HUES48 (cell line): Measurements from ENCODE around the gene FAF2.

Experiments
- H3K27ac ChIP-seq: one replicate; pipeline ENCODE4 v1.7.0; 2013; ENCODE audit warnings: low read depth, low read length, inconsistent platforms
- H3K27me3 ChIP-seq: 2 replicates; pipeline ENCODE4 v1.6.1; 2013; ENCODE audit warnings: mild to moderate bottlenecking, low read length; ENCODE audit not compliant: control insufficient read depth, insufficient read depth
- H3K36me3 ChIP-seq: 2 replicates; pipeline ENCODE4 v1.6.1; 2013; ENCODE audit warnings: low read length; ENCODE audit not compliant: control insufficient read depth, insufficient read depth
- H3K4me1 ChIP-seq: 2 replicates; pipeline ENCODE4 v1.6.1; 2013; ENCODE audit warnings: mild to moderate bottlenecking, low read length; ENCODE audit not compliant: control insufficient read depth, insufficient read depth
- H3K4me3 ChIP-seq: 2 replicates; pipeline ENCODE4 v1.5.1; 2013; ENCODE audit warnings: mild to moderate bottlenecking, low read depth, low read length
- H3K9ac ChIP-seq: 2 replicates; pipeline ENCODE4 v1.6.1; 2013; ENCODE audit warnings: mild to moderate bottlenecking, low read depth, low read length, moderate library complexity
- H3K9me3 ChIP-seq: 2 replicates; pipeline ENCODE4 v1.6.1; 2013; ENCODE audit warnings: low read length; ENCODE audit not compliant: control insufficient read depth, insufficient read depth

The FAF2 gene

GRCh38 chr5:176538989-176539384 is 90.8 kb downstream of the FAF2 start:
- Histone ChIP-seq H3K27ac (peak overlapping the region; percentile 100), H3K9ac (no peak overlapping the region)

GRCh38 chr5:176540476-176540899 is 92.3 kb downstream of the FAF2 start:
- no peak overlapping the region for H3K4me3 ChIP-seq
- no peak overlapping the region for H3K9ac ChIP-seq
- H3K36me3 ChIP-seq, result no peaks in the 10 kb centered on the region; the same call in 1 of the 2 replicates
- no peaks in the 10 kb centered on the region for H3K9me3 ChIP-seq
- no peaks in the 10 kb centered on the region for H3K27me3 ChIP-seq
- peaks cover 28% of the 10 kb centered on the region for H3K4me1 ChIP-seq
- no peak overlapping the region for H3K27ac ChIP-seq

More at GRCh38 chr5:176538989-176539384, 90.8 kb downstream of the FAF2 start:
- Histone ChIP-seq H3K4me3 (no peak overlapping the region), H3K4me1 (peaks cover 43% of the 10 kb centered on the region), H3K27me3 (no peaks in the 10 kb centered on the region), H3K36me3 (peaks cover 15% of the 10 kb centered on the region), H3K9me3 (no peaks in the 10 kb centered on the region)

DNA sequence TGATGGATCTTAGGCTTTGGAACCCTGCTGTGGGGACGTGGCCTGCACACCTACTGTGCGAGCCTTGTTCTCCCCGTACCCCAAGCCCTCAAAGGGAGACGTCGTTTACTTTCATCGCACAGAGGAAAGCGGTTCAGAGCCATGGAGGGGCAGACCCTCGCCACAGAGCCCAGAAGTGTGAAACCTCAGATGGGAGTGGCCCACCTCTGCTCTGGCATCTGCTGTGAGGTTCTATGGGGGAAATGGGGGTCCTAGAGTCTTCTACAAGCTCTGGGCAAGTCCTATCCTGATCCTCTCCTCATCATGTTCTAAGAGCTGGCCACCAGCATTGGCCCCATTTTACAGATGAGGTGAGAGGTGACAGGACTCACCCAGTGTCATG is 92.8 kb downstream of the FAF2 start:
- Histone ChIP-seq H3K4me1 (peaks cover 26% of the 10 kb centered on the region), H3K36me3 (no peaks in the 10 kb centered on the region), H3K9me3 (no peaks in the 10 kb centered on the region), H3K27me3 (no peaks in the 10 kb centered on the region), H3K27ac (peak overlapping the region; percentile 53), H3K4me3 (no peak overlapping the region), H3K9ac (peak overlapping the region; percentile 17; the same call in 1 of the 2 replicates)

DNA sequence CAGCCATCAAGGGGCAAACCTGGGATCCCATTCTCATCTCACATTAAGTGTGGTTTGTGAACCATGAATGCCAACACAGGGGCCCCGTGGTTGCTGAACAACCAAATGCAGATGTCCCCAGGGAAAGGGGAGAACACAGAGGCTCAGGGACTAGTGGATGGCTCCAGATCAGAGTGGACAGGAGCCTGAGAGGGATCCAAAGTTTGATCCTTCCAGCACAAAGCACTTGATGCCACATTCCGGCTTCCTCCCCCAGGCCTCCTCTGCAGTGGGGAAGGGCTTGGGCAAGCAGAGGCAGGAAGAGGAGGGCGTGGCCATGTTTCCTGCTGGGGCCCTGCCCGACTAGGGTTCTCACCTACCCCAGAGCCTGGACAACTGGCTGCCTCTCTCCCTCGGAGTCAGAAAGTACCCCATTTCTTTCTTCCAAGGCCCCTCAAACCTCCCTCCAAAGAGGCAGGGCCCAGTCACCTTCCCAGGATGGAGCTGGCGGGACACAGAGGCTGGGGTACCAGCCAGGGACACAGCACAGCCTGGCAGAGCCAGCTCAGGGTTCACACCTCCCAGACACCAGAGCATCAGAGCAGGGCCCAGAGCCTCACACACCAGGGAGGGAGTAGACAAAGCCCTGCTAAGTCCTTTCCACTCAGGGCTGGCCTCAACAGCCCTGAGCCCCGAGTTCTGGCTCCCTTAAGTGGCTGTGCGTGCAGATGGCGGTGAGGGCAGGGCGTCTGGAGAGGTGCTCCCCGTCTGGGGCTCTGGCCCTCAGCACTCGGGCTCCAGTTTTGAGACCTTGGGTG is 93.4 kb downstream of the FAF2 start:
- H3K36me3 ChIP-seq, result no peaks in the 10 kb centered on the region
- no peak overlapping the region for H3K4me3 ChIP-seq
- H3K4me1 ChIP-seq, result peaks cover 26% of the 10 kb centered on the region
- H3K27me3 ChIP-seq, result no peaks in the 10 kb centered on the region
- peak overlapping the region; percentile 53 for H3K27ac ChIP-seq
- H3K9ac ChIP-seq, result peak overlapping the region; percentile 17; the same call in 1 of the 2 replicates
- no peaks in the 10 kb centered on the region for H3K9me3 ChIP-seq

- Histone ChIP-seq H3K4me1 (peaks cover 26% of the 10 kb centered on the region), H3K9ac (0 out of 2 replicates have a peak overlapping the region, but pooled peaks have one; percentile 69), H3K27ac (peak overlapping the region; percentile 37), H3K9me3 (no peaks in the 10 kb centered on the region), H3K4me3 (peak overlapping the region; percentile 81), H3K27me3 (no peaks in the 10 kb centered on the region), H3K36me3 (no peaks in the 10 kb centered on the region)
Observed at GRCh38 chr5:176542135-176542595, 94.0 kb downstream of the FAF2 start.

DNA sequence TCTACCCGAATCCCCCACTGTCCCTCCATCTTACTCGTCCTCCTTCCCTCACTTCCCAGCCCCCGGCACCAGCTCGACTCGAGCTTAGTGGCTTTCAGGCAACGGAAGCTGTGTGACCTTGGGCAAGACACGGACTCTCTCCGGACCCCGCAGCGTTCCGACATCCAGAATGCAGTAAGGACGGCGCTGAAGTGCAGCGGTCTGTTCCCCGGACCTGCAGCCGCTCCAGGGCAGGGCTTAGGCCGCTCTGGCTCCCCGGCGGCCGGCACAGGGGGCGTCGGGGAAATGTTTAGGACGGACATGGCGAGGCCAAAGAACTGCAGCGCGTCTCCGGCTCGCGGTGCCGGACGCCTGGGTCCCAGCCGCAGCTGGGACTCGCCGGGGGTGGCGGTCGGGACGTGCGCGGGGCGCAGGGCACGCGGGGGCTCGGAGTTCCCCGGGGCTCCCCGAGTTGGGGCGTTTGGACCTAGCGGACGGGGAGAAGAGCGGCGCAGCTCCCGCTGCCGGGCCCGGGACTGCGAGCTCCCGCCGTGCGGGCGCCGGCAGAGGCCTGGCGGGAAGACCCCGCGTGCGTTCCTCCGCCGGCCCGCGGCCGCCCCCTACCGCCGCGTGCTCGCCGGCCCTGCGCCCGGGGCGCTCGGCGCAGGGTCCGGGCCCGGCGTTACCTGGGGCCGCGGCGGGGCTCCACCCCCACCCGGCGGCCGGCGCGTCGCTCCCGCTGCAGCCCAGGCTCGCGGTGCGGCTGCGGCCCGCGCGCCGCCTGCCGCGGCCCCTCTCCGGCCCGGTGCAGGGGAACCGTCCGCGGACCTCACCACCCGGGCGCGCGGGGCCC is 94.6 kb downstream of the FAF2 start:
- H3K9ac ChIP-seq, result peak overlapping the region; percentile 69
- H3K9me3 ChIP-seq, result no peaks in the 10 kb centered on the region
- H3K4me3 ChIP-seq, result peak overlapping the region; percentile 81
- no peaks in the 10 kb centered on the region for H3K27me3 ChIP-seq
- peaks cover 26% of the 10 kb centered on the region for H3K4me1 ChIP-seq
- peak overlapping the region; percentile 50 for H3K27ac ChIP-seq
- H3K36me3 ChIP-seq, result no peaks in the 10 kb centered on the region

DNA sequence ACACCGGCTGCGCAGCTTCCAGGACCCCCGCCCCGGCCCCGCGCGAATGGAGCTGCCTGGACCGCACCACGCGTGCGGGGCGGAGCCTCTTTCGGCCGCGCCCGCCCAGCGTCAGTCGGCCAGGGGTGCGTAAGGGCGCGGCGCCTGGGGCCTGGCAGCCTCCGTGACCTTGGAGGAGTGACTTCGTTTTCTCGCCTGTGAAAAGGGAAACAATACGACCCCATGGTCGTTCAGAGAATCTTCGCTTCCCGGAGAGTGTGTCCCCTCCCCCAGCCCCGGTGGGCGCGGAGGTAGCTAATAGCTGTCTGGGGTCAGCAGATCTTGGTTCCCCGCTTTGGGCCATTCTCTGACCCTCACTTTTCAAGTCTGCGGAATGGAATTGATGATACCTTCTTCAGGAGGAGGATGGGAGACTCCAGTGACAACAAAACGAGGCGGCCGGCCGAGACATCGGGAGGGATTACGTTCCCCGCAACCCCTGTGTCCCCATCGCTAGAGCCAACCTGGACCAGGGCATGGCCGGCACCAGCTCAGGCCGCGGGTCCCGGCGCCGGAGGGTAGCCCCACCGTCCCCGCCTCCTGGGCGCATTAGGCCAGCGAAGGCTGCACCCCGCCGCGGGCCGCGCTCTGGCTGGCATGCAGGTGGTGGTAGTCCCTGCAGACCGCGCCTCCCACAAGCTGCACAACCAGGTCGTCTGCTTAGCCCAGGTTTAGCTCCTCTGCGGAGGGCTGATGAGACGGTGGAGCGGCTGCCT is 95.4 kb downstream of the FAF2 start:
- Histone ChIP-seq H3K27ac (peak overlapping the region; percentile 50), H3K27me3 (no peaks in the 10 kb centered on the region), H3K36me3 (no peaks in the 10 kb centered on the region), H3K4me1 (peaks cover 20% of the 10 kb centered on the region), H3K9ac (peak overlapping the region; percentile 48), H3K4me3 (peak overlapping the region; percentile 81), H3K9me3 (no peaks in the 10 kb centered on the region)

GRCh38 chr5:176545388-176545736 is 97.2 kb downstream of the FAF2 start:
- H3K9ac ChIP-seq, result no peak overlapping the region
- H3K36me3 ChIP-seq, result no peaks in the 10 kb centered on the region
- no peak overlapping the region for H3K4me3 ChIP-seq
- H3K4me1 ChIP-seq, result peaks cover 15% of the 10 kb centered on the region
- H3K27ac ChIP-seq, result no peak overlapping the region
- no peaks in the 10 kb centered on the region for H3K9me3 ChIP-seq
- H3K27me3 ChIP-seq, result no peaks in the 10 kb centered on the region

DNA sequence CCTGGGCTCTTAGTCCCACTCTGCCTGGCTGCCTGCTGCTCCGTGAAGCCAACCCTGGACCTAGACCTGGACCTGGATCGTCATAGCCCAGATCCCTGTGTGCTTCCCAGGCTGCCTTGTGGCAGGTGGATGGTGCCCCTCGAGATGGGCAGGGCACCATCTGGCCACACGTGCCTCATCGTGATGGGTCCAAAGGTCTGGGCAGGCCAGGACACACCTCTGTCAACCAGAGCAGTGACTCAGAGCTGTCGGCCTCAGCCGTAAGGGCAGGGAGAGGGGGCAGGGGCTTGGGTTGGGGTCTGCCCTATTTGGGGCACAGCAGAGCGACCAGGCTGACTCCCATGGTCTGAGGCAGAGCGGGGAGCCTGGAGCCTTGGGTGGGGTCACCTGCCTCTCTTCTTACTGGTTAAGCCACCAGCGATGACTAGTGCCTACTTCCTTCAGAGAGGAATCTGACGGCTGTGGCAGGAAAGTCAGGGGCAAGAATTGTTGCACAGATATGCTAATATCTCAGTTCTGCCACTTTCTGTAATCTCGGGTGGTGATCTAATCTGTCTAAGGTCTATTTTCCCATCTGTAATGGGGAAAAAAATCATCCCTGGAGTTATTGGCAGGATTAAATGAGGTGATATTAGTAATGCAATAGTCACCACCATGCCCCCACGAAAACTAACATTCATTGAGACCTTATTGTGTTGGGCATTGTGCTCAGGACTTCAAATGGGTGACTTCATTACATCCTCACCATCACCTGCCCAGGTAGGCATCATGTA is 97.7 kb downstream of the FAF2 start:
- Histone ChIP-seq H3K9ac (no peak overlapping the region), H3K27me3 (no peaks in the 10 kb centered on the region), H3K4me3 (no peak overlapping the region), H3K27ac (no peak overlapping the region), H3K9me3 (no peaks in the 10 kb centered on the region), H3K4me1 (peaks cover 12% of the 10 kb centered on the region), H3K36me3 (no peaks in the 10 kb centered on the region)

GRCh38 chr5:176547802-176548201 is 99.6 kb downstream of the FAF2 start:
- Histone ChIP-seq H3K4me3 (no peak overlapping the region), H3K4me1 (no peaks in the 10 kb centered on the region), H3K9me3 (no peaks in the 10 kb centered on the region), H3K27me3 (no peaks in the 10 kb centered on the region), H3K27ac (no peak overlapping the region), H3K9ac (no peak overlapping the region), H3K36me3 (no peaks in the 10 kb centered on the region)
